Effector memory CD4-positive, alpha-beta T cell (primary cell): ENCODE results near the gene COMTD1.
A peak's percentile ranks its signal among the peaks of the same experiment; 100 is the strongest.

ENCODE experiments used
- DNase-seq, 3 donors: peaks; one replicate each; pipeline ENCODE4 v3.0.0-alpha.2; 2020
- H3K27ac ChIP-seq: 2 replicates; pipeline ENCODE4 v1.7.0; 2013; ENCODE audit warnings: mild to moderate bottlenecking, low read length, moderate library complexity; ENCODE audit not compliant: insufficient read depth, poor library complexity, severe bottlenecking
- H3K27me3 ChIP-seq: replicated peaks from 2 replicates; pipeline ENCODE4 v1.7.0; 2013; ENCODE audit warnings: mild to moderate bottlenecking, low read length; ENCODE audit not compliant: insufficient read depth, control insufficient read depth, poor library complexity, severe bottlenecking
- H3K36me3 ChIP-seq: 2 replicates; pipeline ENCODE4 v1.7.0; 2013; ENCODE audit warnings: mild to moderate bottlenecking, low read length, moderate library complexity; ENCODE audit not compliant: control insufficient read depth, insufficient read depth
- H3K4me1 ChIP-seq: 2 replicates; pipeline ENCODE4 v1.7.0; 2013; ENCODE audit warnings: low read length, mild to moderate bottlenecking; ENCODE audit not compliant: control insufficient read depth, insufficient read depth, poor library complexity, severe bottlenecking
- H3K4me3 ChIP-seq: 2 replicates; pipeline ENCODE4 v1.7.0; 2013; ENCODE audit warnings: low read length, low read depth, mild to moderate bottlenecking; ENCODE audit not compliant: insufficient read depth, poor library complexity, severe bottlenecking
- H3K9me3 ChIP-seq: 2 replicates; pipeline ENCODE4 v1.7.0; 2013; ENCODE audit warnings: mild to moderate bottlenecking, low read length, moderate library complexity; ENCODE audit not compliant: control insufficient read depth

Gene COMTD1

DNA sequence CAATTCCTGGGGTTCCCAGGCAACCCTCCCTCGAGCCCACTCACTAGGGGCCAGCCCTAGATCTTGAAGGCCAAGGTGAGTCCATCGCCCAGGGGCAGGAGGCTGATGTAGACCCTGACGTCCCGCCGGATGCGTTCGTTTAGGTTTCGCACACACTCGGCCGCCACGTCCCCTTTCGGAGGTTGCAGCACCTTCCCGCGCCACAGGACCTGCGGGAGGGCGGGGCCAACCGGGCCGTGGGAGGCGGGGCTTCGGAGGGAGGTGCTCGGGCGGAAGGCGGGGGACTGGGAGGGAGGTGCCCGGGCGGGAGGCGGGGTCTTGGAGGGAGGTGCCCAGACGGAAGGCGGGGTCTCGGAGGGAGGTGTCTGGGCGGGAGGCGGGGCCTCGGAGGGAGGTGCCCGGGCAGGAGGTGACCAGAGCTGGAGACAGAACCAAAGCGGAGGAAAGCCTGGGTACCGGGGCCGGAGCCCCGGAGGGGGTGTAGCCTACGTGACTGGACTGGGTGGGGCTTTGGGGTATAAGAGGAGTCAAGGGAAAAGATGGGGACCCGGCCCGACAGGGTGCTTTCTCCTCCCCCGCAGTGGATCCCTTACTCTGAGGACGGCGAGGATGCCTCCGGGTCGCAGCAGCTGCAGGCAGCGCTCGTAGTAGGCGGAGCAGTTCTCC lies 1.6 kb downstream of the COMTD1 start:
- Histone ChIP-seq H3K9me3 (no peaks in the 10 kb centered on the region), H3K4me3 (peak overlapping the region; percentile 76), H3K36me3 (peaks cover 15% of the 10 kb centered on the region), H3K4me1 (peaks cover 18% of the 10 kb centered on the region), H3K27ac (peak overlapping the region; percentile 59), H3K27me3 (no peaks in the 10 kb centered on the region)
- peak; percentile 94 to 99 (median 97) for DNase-seq

DNA sequence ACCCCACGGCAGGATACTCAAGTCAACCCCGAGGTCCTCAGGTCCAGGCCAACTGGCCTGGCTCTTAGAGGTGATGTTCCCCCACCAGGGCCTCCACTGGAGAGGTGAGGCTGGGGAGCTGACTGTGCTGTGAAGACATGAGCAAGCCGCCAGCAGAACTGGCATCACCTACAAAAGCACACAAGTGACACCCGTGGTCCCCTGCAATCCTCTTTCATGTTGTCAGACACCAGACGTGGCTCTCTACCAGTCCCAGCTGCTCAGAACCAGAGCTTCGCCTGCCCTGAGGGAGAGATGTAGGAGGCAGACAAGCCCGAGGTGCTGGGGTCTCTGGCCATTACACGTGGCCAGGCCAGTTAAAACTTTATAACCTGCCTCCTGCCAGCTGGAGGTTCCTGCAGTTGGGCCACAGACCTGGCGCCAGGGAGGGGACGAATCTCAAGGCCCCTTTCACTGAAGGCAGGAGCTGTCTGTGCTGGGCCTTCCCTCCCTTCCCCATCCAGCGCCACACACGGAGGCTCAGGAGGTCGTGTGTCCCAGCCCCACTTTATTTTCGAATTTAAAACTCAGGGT lies 2.2 kb downstream of the COMTD1 start:
- Histone ChIP-seq H3K4me3 (peak overlapping the region; percentile 76), H3K9me3 (no peaks in the 10 kb centered on the region), H3K27ac (peak overlapping the region; percentile 59), H3K36me3 (peaks cover 21% of the 10 kb centered on the region), H3K27me3 (no peaks in the 10 kb centered on the region), H3K4me1 (peaks cover 18% of the 10 kb centered on the region)
- no peak for DNase-seq

DNA sequence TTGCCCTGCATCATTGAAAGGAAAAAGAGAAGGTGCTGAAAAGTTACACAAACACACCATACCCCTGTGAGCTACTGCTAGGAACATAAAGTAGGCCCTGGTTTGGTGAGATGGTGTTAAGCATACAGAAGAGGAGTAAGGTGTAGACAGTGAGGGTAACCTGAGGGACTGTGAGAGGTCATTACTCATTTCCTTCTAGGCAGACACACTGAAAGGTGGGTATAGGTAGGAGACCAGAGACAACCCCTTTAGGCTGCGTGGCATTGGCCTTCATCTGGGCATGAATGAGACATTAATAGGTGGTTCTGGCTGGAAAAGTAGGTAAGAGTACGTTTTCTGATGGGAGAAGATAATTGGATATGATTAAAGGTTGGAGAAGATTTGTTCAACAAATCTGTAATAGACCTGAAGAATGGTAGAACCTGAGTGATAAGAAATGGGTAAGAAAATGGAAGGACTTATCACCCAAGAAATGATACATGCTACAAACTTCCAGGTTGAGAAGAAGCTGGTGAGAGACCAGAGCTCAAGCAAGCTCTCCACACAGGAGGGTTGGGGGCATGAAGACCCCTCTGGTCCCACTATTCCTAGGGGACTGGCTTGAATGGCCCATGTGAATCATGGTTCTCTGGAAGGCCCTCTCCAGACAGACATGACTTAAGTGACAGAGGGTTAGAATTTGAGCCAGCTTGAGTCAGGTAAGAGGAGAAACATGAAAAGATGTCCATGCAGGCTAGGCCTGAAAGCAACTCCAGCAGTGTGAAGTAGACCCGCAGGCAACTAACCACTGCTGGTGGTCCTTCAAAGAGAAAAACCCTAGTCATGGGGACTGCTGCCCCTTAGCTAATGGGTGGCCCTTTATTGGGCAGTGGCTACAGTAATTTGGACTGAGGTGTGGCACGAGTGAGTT lies 3.8 kb downstream of the COMTD1 start:
- H3K9me3 ChIP-seq: no peaks in the 10 kb centered on the region
- H3K4me3 ChIP-seq: no peak overlapping the region
- no peaks in the 10 kb centered on the region for H3K27me3 ChIP-seq
- H3K4me1 ChIP-seq: peaks cover 18% of the 10 kb centered on the region
- DNase-seq: no peak
- no peak overlapping the region for H3K27ac ChIP-seq
- peaks cover 26% of the 10 kb centered on the region for H3K36me3 ChIP-seq

DNA sequence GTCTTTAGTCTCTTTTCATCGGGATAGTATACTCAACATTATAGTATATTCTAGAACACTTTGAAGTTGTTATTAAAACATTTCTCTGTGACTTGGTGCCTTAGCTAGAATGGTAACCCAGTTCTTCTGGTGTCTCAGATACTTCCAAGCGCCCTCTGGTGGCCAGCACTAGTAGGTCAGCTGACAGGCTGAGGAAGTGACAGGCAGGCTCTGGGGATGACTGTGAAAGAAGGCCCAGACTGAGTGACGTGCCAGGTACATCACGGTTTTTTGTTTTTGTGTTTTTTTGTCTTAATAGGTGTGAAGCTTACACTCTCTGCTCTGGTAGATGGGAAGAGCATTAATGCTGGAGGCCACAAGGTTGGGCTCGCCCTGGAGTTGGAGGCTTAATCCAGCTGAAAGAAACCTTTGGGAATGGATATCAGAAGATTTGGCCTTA lies 5.1 kb downstream of the COMTD1 start:
- Histone ChIP-seq H3K36me3 (peaks cover 35% of the 10 kb centered on the region), H3K9me3 (no peaks in the 10 kb centered on the region), H3K27ac (peak overlapping the region; percentile 33), H3K27me3 (no peaks in the 10 kb centered on the region), H3K4me3 (no peak overlapping the region), H3K4me1 (peaks cover 19% of the 10 kb centered on the region)
- peak; percentile 86 to 90 (median 87) for DNase-seq

DNA sequence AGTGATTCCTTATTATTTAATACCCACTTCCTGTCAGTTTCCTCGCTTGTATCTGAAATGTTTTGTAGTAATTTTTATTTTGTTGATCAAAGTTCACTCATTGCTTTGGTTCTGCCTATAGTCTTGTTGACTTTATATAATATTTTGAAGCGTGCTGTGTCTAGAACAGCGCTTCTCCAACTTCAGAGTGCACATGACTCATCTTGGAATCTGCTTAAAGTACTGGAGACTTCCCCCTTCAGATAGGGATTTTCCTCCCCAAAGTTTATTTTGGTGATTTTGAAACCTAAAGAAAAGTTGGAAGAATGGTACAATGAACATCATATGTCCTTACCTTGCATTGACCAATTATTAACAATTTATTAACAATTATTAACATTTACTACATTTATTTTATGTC lies 5.8 kb downstream of the COMTD1 start:
- no peak for DNase-seq
- Histone ChIP-seq H3K36me3 (peaks cover 41% of the 10 kb centered on the region), H3K27ac (no peak overlapping the region)

DNA sequence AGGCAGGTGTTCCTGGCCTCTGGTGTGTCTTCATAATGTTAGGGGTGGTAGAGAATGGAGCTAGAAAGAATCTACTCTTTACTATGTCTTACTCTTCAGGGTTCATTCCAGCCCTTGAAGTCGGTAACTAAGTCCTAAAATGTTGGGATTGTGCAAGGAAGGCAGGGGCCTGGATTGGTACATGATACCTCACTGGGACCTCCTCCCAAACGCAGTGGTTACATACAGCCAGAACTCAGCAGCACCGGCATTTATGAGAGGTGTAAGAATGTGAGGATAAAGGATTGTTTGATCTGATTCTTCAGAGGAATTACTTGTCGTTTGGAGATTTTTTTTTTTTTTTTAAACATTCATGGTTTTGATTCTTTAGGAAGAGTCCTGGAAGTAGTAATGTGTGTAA lies 6.9 kb downstream of the COMTD1 start:
- peaks cover 49% of the 10 kb centered on the region for H3K36me3 ChIP-seq
- DNase-seq: no peak
- no peak overlapping the region for H3K4me3 ChIP-seq
- H3K9me3 ChIP-seq: no peaks in the 10 kb centered on the region
- no peak overlapping the region for H3K27ac ChIP-seq
- peaks cover 10% of the 10 kb centered on the region for H3K4me1 ChIP-seq
- no peaks in the 10 kb centered on the region for H3K27me3 ChIP-seq

More for the DNA sequence above, 5.8 kb downstream of the COMTD1 start:
- no peak overlapping the region for H3K4me3 ChIP-seq
- peaks cover 16% of the 10 kb centered on the region for H3K4me1 ChIP-seq
- no peaks in the 10 kb centered on the region for H3K27me3 ChIP-seq
- no peaks in the 10 kb centered on the region for H3K9me3 ChIP-seq

DNA sequence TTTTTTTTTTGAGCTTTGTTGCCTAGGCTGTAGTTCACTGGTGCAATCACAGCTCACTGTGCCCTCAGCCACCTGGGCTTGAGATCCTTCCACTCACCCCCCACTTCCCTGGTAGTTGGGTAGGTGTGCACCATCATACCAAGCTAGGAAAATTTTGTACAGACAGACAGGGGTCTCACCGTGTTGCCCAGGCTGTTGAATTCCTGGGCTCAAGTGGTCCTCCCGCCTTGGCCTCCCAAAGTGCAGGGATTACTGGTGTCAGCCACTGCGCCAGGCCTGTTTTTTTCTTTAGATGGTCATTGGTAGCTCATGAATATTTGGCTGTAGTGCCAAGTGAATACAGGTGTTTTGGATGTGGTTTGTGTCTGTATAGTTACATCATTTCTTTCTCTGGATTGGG lies 7.5 kb downstream of the COMTD1 start:
- no peak overlapping the region for H3K4me3 ChIP-seq
- no peak for DNase-seq
- peaks cover 5% of the 10 kb centered on the region for H3K4me1 ChIP-seq
- no peaks in the 10 kb centered on the region for H3K27me3 ChIP-seq
- no peaks in the 10 kb centered on the region for H3K9me3 ChIP-seq
- no peak overlapping the region for H3K27ac ChIP-seq
- peaks cover 55% of the 10 kb centered on the region for H3K36me3 ChIP-seq

DNA sequence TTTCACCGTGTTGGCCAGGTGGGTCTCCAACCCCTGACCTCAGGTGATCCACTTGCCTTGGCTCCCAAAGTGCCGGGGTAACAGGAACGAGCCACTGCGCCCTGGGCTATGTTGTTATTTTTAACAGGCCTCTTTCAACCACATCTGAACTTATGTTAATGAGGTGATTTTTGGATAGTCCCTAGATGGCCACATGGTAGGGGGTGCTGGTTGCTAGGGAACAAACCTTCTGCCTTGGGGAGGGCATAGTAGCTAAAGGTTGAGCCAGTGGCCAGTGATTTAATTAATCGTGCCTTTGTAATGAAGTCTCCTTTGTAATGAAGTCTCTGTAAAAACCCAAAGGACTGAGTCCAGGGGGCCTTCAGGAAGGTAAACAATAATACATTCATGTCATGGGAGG lies 9.1 kb downstream of the COMTD1 start:
- Histone ChIP-seq H3K9me3 (no peaks in the 10 kb centered on the region), H3K4me1 (peaks cover 5% of the 10 kb centered on the region), H3K27me3 (no peaks in the 10 kb centered on the region), H3K27ac (peak overlapping the region; percentile 40), H3K36me3 (peaks cover 59% of the 10 kb centered on the region), H3K4me3 (no peak overlapping the region)
- DNase-seq: no peak

DNA sequence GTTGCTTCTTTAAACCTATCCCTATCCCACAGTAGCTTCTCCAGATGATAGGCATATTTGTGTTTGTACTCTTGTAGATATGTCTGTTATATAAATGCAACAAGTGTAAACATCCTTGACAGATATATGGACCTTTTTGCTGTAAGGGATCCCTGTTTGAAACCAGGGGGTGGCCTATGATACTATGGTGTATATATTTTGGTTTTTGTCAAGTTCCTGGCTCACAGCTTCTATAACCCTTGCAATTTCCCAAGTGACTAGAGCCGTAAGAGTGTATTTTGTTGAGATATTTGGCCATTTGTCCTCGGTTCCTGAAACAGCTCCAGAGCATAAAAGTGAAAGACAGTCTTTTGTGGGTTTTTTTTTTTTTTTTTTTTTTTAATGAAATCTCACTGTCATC lies 9.7 kb downstream of the COMTD1 start:
- Histone ChIP-seq H3K27me3 (no peaks in the 10 kb centered on the region), H3K9me3 (no peaks in the 10 kb centered on the region), H3K4me3 (no peak overlapping the region), H3K4me1 (peaks cover 5% of the 10 kb centered on the region), H3K36me3 (peaks cover 59% of the 10 kb centered on the region), H3K27ac (no peak overlapping the region)
- no peak for DNase-seq

DNA sequence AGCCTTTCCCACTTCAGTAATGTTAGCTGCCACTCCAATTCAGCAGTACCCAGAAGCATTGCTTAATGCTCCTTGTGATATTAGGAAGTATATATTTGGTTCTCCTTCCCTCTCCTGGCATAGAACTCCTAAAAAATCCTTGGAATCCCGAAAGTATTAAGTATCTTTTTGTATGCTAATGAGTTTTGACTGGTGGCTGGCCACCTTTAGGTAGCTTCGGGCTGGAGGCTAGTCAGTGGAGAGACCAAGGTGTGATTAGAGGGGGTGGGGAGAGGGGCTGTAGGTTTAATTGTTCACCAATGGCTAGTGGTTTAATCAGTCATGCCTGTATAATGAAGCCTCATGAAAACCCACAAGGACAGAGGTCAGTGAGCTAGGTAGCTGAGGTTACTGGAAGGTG lies 12.2 kb downstream of the COMTD1 start:
- no peaks in the 10 kb centered on the region for H3K27me3 ChIP-seq
- peaks cover 69% of the 10 kb centered on the region for H3K36me3 ChIP-seq
- no peak overlapping the region for H3K4me3 ChIP-seq
- peaks cover 5% of the 10 kb centered on the region for H3K4me1 ChIP-seq
- H3K9me3 ChIP-seq: no peaks in the 10 kb centered on the region
- no peak overlapping the region for H3K27ac ChIP-seq
- DNase-seq: no peak
